Tibial nerve (tissue), 4 donors: ENCODE measurements around the gene MCOLN2. TPM values are rescaled to one million over a fixed set of nuclear protein-coding genes. Genes with fewer than 3 reads are reported as not detected.

Source experiments
- DNase-seq, 2 donors: peaks; one replicate each; pipeline ENCODE4 v3.0.0-alpha.2; 2019; ENCODE audit warnings: low spot score in 2 of 2
- H3K27ac ChIP-seq, 4 donors: fragments of 200-600 bp; sonication (generic) in 3 of 4; one replicate each; pipeline ENCODE4 v1.5.1; 2017 to 2019; ENCODE audit warnings: mild to moderate bottlenecking in 1 of 4
- H3K27me3 ChIP-seq, 2 donors: fragments of 200-600 bp; sonication (generic) in 1 of 2; one replicate each; pipeline versions ENCODE4 v1.5.1 to v1.6.0; 2017 to 2019
- H3K36me3 ChIP-seq, 3 donors: fragments of 200-600 bp; sonication (generic); one replicate each; pipeline ENCODE4 v1.5.1; 2018 to 2019
- H3K4me1 ChIP-seq, 4 donors: fragments of 200-600 bp; sonication (generic) in 3 of 4; one replicate each; pipeline ENCODE4 v1.5.1; 2017 to 2019
- H3K4me3 ChIP-seq, 4 donors: fragments of 200-600 bp; sonication (generic) in 3 of 4; one replicate each; pipeline ENCODE4 v1.5.1; 2017 to 2019; ENCODE audit warnings: mild to moderate bottlenecking in 1 of 4, moderate library complexity in 1 of 4
- H3K9me3 ChIP-seq, 4 donors: fragments of 200-600 bp; sonication (generic) in 3 of 4; one replicate each; pipeline ENCODE4 v1.5.1; 2017 to 2019
- EP300 ChIP-seq, 2 donors: sonication (generic); formaldehyde crosslinking; IDR thresholded peaks; one replicate each; pipeline ENCODE4 v1.6.1; 2017; ENCODE audit warnings: antibody characterized with exemption in 2 of 2, mild to moderate bottlenecking in 1 of 2
- POLR2A ChIP-seq, 2 donors: fragments of 450-650 bp; IDR thresholded peaks; one replicate each; pipeline ENCODE4 v1.6.1; 2017; ENCODE audit warnings: antibody characterized with exemption in 2 of 2, mild to moderate bottlenecking in 2 of 2, moderate library complexity in 2 of 2
- WGBS, 2 donors: methylation state at CpG; one replicate each; pipeline ENCODE4 v1.1.5; 2018; 5-methylcytosine and 5-hydroxymethylcytosine counted together
- total RNA-seq, 4 donors: library from RNA; depleted of rRNA; stranded (reverse); fragments of >200 nt; gene quantifications; one replicate each; pipeline ENCODE4 v1.1.0, GENCODE V29; 2016
- TF ChIP-seq, protein P1 (sequence below), 5 experiments: fragments of 200-600 bp in 3 of 5; fragments of 450-650 bp in 2 of 5; sonication (generic) in 3 of 5; IDR thresholded peaks; one replicate each; pipeline ENCODE4 v1.5.1; 2016 to 2019; ENCODE audit warnings: antibody characterized with exemption in 5 of 5, mild to moderate bottlenecking in 3 of 5, moderate library complexity in 2 of 5

MCOLN2 gene
- 10 to 100 TPM in 2 of 4 donors, 1 to 10 TPM in 2; 8.2 to 12.2 (median 9.8) TPM for total RNA-seq

DNA sequence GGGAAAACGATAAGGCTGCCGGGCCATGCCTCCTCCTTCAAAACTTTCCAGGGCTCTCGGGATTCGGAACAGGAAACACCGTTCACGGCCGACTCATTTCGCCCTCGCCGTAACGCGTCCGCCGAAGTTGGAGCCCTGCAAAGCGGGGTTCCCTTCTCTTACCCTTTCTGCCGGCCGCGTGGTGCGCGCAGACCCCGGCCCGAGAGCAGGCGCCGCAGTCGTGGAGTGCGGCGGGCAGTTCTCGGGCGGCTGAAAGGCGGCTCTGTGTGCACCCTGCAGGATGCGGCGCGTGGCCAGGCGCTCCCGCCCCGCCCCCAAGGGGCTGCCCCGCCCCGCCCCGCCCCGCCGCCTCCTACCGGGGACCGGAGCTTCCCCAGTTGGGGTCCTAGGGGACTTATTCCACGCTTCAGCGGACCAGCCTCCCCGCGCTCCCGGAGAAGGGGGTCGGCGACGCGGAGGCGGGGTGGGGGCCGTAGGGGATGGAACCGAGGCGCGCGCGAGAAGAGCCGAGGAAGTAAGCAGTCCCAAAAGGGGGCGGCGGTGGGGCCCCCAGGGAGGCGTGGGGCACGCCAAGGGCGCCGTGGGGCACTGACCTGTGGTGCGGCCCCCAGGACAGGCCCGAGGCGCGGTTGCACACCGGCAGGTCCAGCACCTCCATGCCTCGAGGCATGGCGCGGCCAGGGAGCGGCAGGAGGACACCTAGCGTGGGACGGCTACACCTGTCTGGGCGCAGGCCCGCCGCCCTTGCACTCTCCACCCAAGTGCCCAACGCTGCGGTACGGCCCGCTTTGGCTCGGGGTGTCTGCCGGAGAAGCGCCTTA lies at the start of gene MCOLN2:
TSS of gene MCOLN2 (minus strand) at position 268 of the 821 bp plus-strand sequence. CDS start at position 27, 241 bp downstream.
- H3K4me3 ChIP-seq: peak within 1 kb of the TSS; percentile 43 to 85 (median 74)
- H3K27ac ChIP-seq: peak within 1 kb of the TSS in 3 of 4 donors; percentile 68 to 77 (median 71)
- H3K9me3 ChIP-seq: no peaks in the 10 kb centered on the region
- H3K27me3 ChIP-seq: peaks cover 0 to 48% of the 10 kb centered on the region in 2 donors
- no peaks in the 10 kb centered on the region for H3K36me3 ChIP-seq
- TF ChIP-seq, protein P1, sequence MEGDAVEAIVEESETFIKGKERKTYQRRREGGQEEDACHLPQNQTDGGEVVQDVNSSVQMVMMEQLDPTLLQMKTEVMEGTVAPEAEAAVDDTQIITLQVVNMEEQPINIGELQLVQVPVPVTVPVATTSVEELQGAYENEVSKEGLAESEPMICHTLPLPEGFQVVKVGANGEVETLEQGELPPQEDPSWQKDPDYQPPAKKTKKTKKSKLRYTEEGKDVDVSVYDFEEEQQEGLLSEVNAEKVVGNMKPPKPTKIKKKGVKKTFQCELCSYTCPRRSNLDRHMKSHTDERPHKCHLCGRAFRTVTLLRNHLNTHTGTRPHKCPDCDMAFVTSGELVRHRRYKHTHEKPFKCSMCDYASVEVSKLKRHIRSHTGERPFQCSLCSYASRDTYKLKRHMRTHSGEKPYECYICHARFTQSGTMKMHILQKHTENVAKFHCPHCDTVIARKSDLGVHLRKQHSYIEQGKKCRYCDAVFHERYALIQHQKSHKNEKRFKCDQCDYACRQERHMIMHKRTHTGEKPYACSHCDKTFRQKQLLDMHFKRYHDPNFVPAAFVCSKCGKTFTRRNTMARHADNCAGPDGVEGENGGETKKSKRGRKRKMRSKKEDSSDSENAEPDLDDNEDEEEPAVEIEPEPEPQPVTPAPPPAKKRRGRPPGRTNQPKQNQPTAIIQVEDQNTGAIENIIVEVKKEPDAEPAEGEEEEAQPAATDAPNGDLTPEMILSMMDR (IDR thresholded peaks at IDR 0.05): no peak
- TF ChIP-seq EP300 (IDR thresholded peaks at IDR 0.05) (peak in 1 of 2 donors; percentile 47), POLR2A (IDR thresholded peaks at IDR 0.05) (peak in 1 of 2 donors; percentile 46)
- peaks cover 0 to 35% (median 16%) of the 10 kb centered on the region in 4 donors for H3K4me1 ChIP-seq
- WGBS, 2 donors: 1 to 2% methylated on average over 36 to 52 of the region's 87 CpGs
- no peak for DNase-seq

DNA sequence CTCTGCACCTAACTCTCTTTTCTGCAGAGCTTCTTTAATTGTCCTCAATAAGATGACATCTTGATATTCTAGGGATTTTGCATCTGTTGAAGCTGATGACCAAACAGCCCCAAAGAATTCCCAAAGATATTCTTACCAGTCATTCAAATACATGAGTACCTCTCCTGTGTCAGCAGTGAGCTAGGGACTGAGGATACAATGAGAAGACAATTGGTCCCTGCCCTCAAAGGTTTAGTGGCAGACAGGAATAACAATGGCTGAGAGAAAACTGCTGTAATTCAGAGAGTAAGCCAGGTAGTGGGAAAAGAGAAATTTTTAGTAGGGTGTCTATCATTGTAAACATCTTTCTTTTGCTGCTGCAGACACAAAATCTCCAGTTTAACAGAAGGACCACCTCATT lies 45.5 kb upstream of the MCOLN2 start:
- H3K4me1 ChIP-seq: peaks cover 0 to 6% (median 0%) of the 10 kb centered on the region in 4 donors
- no peak for DNase-seq
- H3K27ac ChIP-seq: no peak overlapping the region
- TF ChIP-seq EP300 (IDR thresholded peaks at IDR 0.05) (no peak), POLR2A (IDR thresholded peaks at IDR 0.05) (no peak)
- TF ChIP-seq, protein P1 (IDR thresholded peaks at IDR 0.05): no peak
- no peak overlapping the region for H3K4me3 ChIP-seq
- no peaks in the 10 kb centered on the region for H3K36me3 ChIP-seq
- H3K9me3 ChIP-seq: no peaks in the 10 kb centered on the region
- H3K27me3 ChIP-seq: peaks cover 0 to 41% of the 10 kb centered on the region in 2 donors

DNA sequence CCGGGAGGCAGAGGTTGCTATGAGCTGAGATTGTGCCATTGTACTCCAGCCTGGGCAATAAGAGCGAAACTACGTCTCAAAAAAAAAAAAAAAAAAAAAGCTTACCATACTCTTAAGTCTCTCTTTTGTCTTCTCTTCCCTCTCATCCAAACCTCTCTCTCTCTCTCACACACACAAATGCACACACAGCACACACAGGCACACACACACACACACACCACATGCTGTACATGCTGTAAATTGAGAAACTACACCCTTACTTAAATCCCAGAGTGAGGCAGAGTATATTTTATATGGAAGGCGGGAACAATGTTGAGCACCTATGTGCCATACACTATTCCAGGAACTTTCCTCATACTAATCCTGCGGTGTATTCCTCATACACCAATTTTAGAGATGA lies 44.9 kb upstream of the MCOLN2 start:
- H3K27ac ChIP-seq: no peak overlapping the region
- TF ChIP-seq POLR2A (IDR thresholded peaks at IDR 0.05) (no peak), EP300 (IDR thresholded peaks at IDR 0.05) (no peak)
- TF ChIP-seq, protein P1 (IDR thresholded peaks at IDR 0.05): no peak
- H3K4me3 ChIP-seq: no peak overlapping the region
- 88 to 94% methylated on average over 5 of the region's 5 CpGs for WGBS, 2 donors
- H3K36me3 ChIP-seq: no peaks in the 10 kb centered on the region
- no peaks in the 10 kb centered on the region for H3K9me3 ChIP-seq
- DNase-seq: no peak
- peaks cover 0 to 35% of the 10 kb centered on the region in 2 donors for H3K27me3 ChIP-seq
- no peaks in the 10 kb centered on the region for H3K4me1 ChIP-seq

DNA sequence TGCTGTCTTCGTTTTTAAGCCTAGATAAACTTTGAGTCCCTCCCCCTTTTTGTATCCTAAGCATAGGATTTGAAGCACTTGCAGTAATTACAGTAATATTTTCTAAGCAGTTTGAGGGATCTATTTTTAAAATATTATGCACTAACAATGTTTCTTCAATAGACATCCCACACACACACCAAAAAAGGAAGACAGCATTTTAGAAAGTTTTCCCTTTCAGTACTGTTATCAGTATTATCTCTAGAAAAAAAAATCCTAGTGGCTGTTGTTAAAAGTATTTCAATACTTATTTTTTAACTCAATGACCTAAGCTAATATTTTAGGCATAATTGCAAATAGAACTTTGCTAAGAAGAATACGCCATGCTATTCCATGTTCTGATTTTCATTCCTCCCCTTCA lies 36.3 kb upstream of the MCOLN2 start:
- no peak overlapping the region for H3K27ac ChIP-seq
- no peak for DNase-seq
- WGBS, 2 donors: 71 to 79% methylated on average over 2 of the region's 2 CpGs

DNA sequence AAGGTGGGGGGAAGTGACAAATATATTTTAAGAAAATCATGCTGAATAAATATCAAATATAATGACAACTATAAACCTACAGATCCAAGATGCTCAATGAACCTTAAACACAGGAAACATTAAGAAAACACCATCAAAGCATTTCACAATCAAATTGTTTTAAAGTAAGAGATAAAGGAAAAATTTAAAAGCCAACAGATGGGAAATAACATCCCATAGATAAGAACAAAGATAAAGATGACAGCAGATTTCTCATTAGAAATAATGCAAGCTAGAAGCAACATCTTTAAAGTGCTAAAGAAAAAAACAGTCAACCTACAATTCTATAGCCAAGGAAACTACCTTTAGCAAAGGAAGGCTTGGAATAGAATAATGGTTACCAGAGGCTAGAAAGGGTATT lies 33.6 kb upstream of the MCOLN2 start:
- no peaks in the 10 kb centered on the region for H3K4me1 ChIP-seq
- no peaks in the 10 kb centered on the region for H3K36me3 ChIP-seq
- no peak overlapping the region for H3K4me3 ChIP-seq
- TF ChIP-seq EP300 (IDR thresholded peaks at IDR 0.05) (no peak), POLR2A (IDR thresholded peaks at IDR 0.05) (no peak)
- TF ChIP-seq, protein P1 (IDR thresholded peaks at IDR 0.05): no peak
- no peaks in the 10 kb centered on the region for H3K9me3 ChIP-seq
- H3K27ac ChIP-seq: no peak overlapping the region
- no peak for DNase-seq
- H3K27me3 ChIP-seq: no peaks in the 10 kb centered on the region

More for the DNA sequence above, 36.3 kb upstream of the MCOLN2 start:
- TF ChIP-seq, protein P1 (IDR thresholded peaks at IDR 0.05): no peak
- TF ChIP-seq POLR2A (IDR thresholded peaks at IDR 0.05) (no peak), EP300 (IDR thresholded peaks at IDR 0.05) (no peak)
- Histone ChIP-seq H3K9me3 (no peaks in the 10 kb centered on the region), H3K27me3 (no peaks in the 10 kb centered on the region), H3K4me1 (no peaks in the 10 kb centered on the region), H3K36me3 (no peaks in the 10 kb centered on the region), H3K4me3 (no peak overlapping the region)
